Parathyroid adenoma (tissue), 2 donors: ENCODE results near the gene DHRS4L2.
A peak's percentile ranks its signal among the peaks of the same experiment; 100 is the strongest.

ENCODE experiments used
- H2AFZ ChIP-seq: fragments of 300-600 bp; sonication (generic); one replicate; pipeline ENCODE4 v1.7.0; 2017; ENCODE audit warnings: antibody characterized with exemption, mild to moderate bottlenecking
- H3K27ac ChIP-seq: fragments of 300-600 bp; sonication (generic); one replicate; pipeline ENCODE4 v1.7.0; 2017
- H3K27me3 ChIP-seq: fragments of 300-600 bp; sonication (generic); one replicate; pipeline ENCODE4 v1.7.0; 2017; ENCODE audit warnings: low read length; ENCODE audit not compliant: control insufficient read depth, insufficient read depth
- H3K36me3 ChIP-seq: fragments of 300-600 bp; sonication (generic); one replicate; pipeline ENCODE4 v1.7.0; 2017; ENCODE audit warnings: low read length; ENCODE audit not compliant: control insufficient read depth, insufficient read depth
- H3K4me1 ChIP-seq: fragments of 300-600 bp; sonication (generic); one replicate; pipeline ENCODE4 v1.7.0; 2017; ENCODE audit warnings: control low read depth
- H3K4me2 ChIP-seq: fragments of 300-600 bp; sonication (generic); one replicate; pipeline ENCODE4 v1.7.0; 2017; ENCODE audit warnings: low read length
- H3K4me3 ChIP-seq: fragments of 300-600 bp; sonication (generic); one replicate; pipeline ENCODE4 v1.7.0; 2017; ENCODE audit warnings: low read depth, low read length
- H3K79me2 ChIP-seq: fragments of 300-600 bp; sonication (generic); one replicate; pipeline ENCODE4 v1.7.0; 2017; ENCODE audit warnings: control low read depth
- H3K9ac ChIP-seq: fragments of 300-600 bp; sonication (generic); one replicate; pipeline ENCODE4 v1.7.0; 2017; ENCODE audit warnings: mild to moderate bottlenecking
- H3K9me3 ChIP-seq: fragments of 300-600 bp; sonication (generic); one replicate; pipeline ENCODE4 v1.7.0; 2017; ENCODE audit warnings: low read length; ENCODE audit not compliant: control insufficient read depth
- TF ChIP-seq, protein P1 (sequence below): fragments of 300-600 bp; sonication (generic); IDR thresholded peaks from one replicate; pipeline ENCODE4 v1.7.0; 2017; ENCODE audit warnings: antibody characterized with exemption, mild to moderate bottlenecking
- donor health status: primary hyperparathyroidism.

The DHRS4L2 gene

DNA sequence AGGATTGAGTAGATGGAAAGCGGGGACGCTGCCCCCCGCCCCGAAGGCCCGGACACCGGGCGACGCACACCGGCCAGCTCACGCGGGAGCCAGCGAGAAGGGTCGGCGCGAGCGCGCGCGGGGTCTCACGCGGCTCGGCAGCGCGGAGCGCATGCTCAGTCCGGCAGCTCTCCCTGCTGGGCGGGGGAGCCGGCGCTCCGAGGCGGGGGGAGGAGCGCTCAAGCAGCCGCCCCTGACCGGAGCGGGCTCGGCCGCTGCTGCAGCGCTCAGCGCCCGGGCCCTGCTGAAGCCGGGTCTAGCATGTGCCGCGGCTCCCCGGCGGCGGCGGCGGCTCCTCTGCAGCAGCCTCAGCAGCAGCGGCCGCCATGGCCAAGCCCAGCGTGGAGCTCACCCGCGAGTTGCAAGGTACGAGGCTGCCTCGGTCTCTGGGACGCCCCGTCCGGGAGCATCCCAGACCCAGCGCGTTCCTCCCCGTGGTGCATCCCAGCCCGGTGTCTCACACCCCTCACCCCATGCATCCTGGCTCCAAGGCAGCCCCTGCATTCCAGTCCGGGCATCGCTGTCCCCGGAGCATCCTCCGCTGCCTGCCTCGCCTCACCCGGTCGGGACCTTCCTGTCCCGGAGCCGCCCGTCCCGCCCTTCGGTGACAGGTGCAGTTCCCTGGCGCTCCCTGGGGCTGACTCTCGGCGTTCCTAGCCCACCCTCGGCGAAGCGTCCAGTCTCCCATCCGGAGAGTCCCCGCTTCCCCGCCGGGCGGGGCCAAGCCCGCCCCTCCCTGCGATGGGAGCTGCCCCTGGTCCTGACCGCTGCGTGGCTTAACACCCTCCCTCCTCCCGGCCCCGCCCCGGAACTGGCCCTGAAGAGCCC lies 63.3 kb downstream of the DHRS4L2 start, which contains the start of gene CARMIL3:
Gene CARMIL3 (plus strand): TSS at position 221 of the 867 bp plus-strand sequence. CDS start 145 bp downstream, at position 366.
- Histone ChIP-seq H3K4me3 (peak within 1 kb of the TSS; percentile 62), H3K27ac (peak within 1 kb of the TSS; percentile 72), H3K9ac (peak within 1 kb of the TSS; percentile 43), H3K36me3 (no peaks in the 10 kb centered on the region), H3K4me2 (peak within 1 kb of the TSS; percentile 81), H3K27me3 (no peaks in the 10 kb centered on the region), H2AFZ (peak within 1 kb of the TSS; percentile 88), H3K4me1 (peaks cover 11% of the 10 kb centered on the region), H3K79me2 (no peaks in the 10 kb centered on the region), H3K9me3 (no peaks in the 10 kb centered on the region)
- TF ChIP-seq, protein P1, sequence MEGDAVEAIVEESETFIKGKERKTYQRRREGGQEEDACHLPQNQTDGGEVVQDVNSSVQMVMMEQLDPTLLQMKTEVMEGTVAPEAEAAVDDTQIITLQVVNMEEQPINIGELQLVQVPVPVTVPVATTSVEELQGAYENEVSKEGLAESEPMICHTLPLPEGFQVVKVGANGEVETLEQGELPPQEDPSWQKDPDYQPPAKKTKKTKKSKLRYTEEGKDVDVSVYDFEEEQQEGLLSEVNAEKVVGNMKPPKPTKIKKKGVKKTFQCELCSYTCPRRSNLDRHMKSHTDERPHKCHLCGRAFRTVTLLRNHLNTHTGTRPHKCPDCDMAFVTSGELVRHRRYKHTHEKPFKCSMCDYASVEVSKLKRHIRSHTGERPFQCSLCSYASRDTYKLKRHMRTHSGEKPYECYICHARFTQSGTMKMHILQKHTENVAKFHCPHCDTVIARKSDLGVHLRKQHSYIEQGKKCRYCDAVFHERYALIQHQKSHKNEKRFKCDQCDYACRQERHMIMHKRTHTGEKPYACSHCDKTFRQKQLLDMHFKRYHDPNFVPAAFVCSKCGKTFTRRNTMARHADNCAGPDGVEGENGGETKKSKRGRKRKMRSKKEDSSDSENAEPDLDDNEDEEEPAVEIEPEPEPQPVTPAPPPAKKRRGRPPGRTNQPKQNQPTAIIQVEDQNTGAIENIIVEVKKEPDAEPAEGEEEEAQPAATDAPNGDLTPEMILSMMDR: no peak

DNA sequence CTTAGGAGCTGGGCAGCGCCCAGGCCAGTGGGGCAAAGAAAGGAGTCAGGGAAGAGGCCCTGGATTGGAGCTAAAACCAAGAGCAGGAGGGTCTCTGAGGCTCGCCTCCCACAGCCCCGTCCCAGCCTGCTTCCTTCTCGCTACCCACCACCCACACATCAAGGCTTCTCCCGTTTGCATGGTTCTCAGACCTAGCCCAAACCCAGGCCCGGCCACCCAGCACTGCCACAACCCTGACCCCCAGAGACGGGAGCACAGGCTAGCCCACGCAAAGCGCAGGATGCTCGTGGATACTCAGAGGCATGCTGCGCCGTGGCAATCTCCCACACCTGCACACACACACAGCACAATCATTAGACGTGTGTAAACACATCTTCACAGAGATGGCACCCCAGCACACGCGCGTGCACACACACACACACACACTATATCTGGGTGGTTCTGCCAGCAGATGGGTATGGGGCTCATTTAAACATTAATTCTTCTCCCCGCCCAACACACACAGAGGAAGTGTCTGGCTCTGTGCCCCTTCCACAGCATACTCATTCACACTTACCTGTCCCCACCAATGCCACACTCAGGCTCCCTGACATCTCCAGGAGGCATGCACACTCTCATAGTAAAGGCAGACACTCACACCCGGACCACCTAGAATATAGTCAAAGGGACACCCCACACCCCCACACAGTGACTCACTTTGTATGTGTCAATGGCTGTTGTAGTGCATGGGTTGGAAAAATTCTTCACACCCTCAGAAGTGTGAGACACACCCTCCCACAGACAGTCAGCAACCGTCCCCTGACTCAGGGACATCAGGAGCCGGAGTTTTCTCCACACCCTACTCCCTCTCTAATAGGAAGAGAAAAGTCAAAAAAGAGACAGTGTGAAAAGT lies 64.2 kb downstream of the DHRS4L2 start:
- Histone ChIP-seq H3K9me3 (no peaks in the 10 kb centered on the region), H2AFZ (peak overlapping the region; percentile 88), H3K4me3 (no peak overlapping the region), H3K27ac (no peak overlapping the region), H3K79me2 (no peaks in the 10 kb centered on the region), H3K4me2 (peak overlapping the region; percentile 81), H3K36me3 (no peaks in the 10 kb centered on the region), H3K4me1 (peaks cover 11% of the 10 kb centered on the region), H3K27me3 (no peaks in the 10 kb centered on the region), H3K9ac (no peak overlapping the region)
- TF ChIP-seq, protein P1: no peak

DNA sequence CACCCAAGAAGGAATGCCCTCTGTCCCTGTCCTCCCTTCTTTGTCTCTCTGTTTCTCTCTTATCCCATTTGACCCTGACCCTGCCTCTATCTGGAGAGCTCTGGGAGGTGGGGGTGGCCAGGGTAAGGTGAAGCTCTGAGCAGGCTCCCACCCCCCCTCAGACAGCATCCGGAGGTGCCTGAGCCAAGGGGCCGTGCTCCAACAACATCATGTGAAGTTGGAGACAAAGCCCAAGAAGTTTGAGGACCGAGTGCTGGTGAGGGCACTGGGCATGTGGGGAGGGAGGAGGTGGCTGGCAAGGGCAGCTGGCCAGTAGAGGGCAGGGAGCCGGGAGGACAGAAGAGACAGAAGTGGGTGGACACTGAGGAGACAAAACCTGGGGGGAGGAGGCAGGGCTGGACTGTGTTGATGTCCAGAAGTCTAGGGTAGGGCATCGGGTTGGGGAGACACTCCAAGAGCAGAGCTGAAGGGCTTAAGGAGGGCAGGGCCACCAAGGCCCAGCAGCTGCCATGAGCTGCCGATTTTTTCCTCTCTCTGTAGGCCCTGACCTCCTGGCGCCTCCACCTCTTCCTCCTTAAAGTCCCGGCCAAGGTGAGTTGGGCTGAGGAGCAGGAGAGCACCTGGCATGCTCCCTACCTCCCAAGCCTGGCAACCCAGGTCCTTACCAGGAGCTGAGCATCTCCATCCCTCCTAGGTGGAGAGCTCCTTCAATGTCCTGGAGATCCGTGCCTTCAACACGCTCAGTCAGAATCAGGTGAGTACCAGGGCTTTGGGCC lies 65.0 kb downstream of the DHRS4L2 start:
- Histone ChIP-seq H3K36me3 (no peaks in the 10 kb centered on the region), H3K4me1 (peaks cover 11% of the 10 kb centered on the region), H3K27ac (no peak overlapping the region), H3K27me3 (no peaks in the 10 kb centered on the region), H3K4me2 (no peak overlapping the region), H3K79me2 (no peaks in the 10 kb centered on the region), H3K4me3 (no peak overlapping the region), H3K9ac (no peak overlapping the region), H3K9me3 (no peaks in the 10 kb centered on the region), H2AFZ (no peak overlapping the region)
- TF ChIP-seq, protein P1: no peak

DNA sequence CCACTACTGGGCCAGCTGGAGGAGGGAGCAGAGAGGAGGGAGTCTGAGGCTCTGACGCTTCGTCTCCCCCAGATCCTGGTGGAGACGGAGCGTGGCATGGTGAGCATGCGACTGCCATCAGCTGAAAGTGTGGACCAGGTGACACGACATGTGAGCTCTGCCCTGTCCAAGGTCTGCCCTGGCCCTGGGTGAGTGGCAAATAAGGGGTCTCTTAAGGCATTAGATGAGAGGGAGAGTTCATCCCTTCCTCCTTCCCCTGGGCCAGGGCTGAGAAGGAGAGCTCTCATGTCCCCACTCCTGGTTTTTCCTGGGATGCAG lies 65.6 kb downstream of the DHRS4L2 start:
- H3K4me1 ChIP-seq: peaks cover 11% of the 10 kb centered on the region
- no peak overlapping the region for H3K4me3 ChIP-seq
- H3K4me2 ChIP-seq: no peak overlapping the region
- H2AFZ ChIP-seq: no peak overlapping the region
- TF ChIP-seq, protein P1: no peak
- no peak overlapping the region for H3K9ac ChIP-seq
- H3K79me2 ChIP-seq: no peaks in the 10 kb centered on the region
- no peaks in the 10 kb centered on the region for H3K27me3 ChIP-seq
- no peaks in the 10 kb centered on the region for H3K36me3 ChIP-seq
- no peaks in the 10 kb centered on the region for H3K9me3 ChIP-seq
- H3K27ac ChIP-seq: no peak overlapping the region
